ENCODE data around the gene CADPS2. TPM values are rescaled to one million over a fixed set of nuclear protein-coding genes. Genes with fewer than 3 reads are reported as not detected.
A peak's percentile ranks its signal among the peaks of the same experiment; 100 is the strongest.

CADPS2 gene
- total RNA-seq, 1 donor from 2014 or later: 0.22 TPM

DNA sequence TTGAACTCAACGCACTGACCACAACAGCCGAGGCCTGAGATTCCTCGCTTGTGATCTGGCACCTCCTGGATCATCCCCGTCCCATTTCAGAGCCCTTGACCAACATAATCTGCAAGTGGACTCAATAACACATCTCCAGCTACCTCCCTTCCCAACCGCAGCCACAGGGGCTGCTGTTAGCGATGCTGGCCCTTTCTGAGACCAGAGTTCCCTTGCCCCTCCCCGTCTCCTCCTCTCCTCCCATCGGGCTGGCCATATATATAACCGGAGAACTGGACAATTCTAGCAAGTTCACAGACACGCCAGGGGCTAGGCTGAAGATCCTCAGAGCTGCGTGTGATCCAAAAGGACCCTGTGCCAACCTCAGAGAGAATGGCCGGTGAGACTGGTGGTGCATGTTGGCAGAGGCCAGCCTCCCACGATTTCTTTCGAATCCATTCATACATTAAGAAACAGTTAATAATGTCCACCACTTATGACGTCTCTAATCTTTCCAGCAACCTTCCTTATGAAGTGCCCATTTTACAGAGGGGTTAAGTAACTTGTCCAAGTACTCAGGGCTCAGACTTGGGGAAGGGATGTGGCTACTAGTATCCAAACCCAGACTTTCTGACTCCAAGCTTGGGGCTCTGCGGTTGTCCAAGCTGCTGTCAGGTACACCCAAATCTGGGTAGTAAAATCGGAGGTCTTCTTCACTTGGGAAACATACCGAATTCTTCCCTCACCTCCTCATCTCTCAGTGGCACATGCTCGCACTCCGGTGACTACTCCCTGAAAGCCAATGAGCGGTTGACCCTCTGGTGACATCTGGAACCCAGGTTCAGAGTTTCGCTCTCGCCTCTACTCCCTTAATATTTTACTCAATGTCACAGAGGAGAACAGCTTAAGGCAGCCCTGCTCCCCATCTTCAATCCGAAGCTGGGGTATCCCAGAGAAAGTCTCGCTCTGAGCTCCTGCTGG is 570.5 kb downstream of the CADPS2 start:
- H3K4me3 Mint-ChIP-seq (ENCODE audit: unreplicated experiment): peak overlapping the region; percentile 84
- peaks cover 27% of the 10 kb centered on the region for H3K27me3 Mint-ChIP-seq (ENCODE audit: unreplicated experiment)
- DNase-seq: no peak
- H3K27ac Mint-ChIP-seq (ENCODE audit: unreplicated experiment): no peak overlapping the region
- TF ChIP-seq, protein P1, sequence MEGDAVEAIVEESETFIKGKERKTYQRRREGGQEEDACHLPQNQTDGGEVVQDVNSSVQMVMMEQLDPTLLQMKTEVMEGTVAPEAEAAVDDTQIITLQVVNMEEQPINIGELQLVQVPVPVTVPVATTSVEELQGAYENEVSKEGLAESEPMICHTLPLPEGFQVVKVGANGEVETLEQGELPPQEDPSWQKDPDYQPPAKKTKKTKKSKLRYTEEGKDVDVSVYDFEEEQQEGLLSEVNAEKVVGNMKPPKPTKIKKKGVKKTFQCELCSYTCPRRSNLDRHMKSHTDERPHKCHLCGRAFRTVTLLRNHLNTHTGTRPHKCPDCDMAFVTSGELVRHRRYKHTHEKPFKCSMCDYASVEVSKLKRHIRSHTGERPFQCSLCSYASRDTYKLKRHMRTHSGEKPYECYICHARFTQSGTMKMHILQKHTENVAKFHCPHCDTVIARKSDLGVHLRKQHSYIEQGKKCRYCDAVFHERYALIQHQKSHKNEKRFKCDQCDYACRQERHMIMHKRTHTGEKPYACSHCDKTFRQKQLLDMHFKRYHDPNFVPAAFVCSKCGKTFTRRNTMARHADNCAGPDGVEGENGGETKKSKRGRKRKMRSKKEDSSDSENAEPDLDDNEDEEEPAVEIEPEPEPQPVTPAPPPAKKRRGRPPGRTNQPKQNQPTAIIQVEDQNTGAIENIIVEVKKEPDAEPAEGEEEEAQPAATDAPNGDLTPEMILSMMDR (IDR thresholded peaks at IDR 0.05; ENCODE audit: partially characterized antibody, unreplicated experiment): no peak
- H3K4me1 Mint-ChIP-seq (ENCODE audit: low read depth, unreplicated experiment): peaks cover 16% of the 10 kb centered on the region
- H3K36me3 Mint-ChIP-seq (ENCODE audit: unreplicated experiment): peaks cover 4% of the 10 kb centered on the region
- H3K9me3 Mint-ChIP-seq (ENCODE audit: unreplicated experiment): peaks cover 21% of the 10 kb centered on the region

DNA sequence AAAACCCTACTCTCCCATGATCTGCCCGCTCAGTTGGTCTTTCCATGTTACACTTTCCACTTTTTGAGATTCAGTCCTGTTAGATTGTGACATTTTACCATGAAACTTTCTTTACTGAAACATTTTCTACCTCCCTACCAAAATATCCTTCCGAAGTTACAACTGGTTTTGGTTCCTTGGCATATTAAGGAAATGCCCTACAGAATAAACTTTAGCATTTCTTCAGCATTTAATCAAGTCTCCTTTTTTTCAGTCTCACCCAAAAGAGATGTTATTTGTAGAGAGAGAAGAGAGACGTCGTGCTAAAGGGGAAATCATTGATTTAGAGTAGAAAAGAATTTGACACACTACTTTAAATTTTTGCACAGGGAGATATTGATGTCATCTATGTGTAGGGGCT is 572.0 kb downstream of the CADPS2 start:
- no peak for DNase-seq
- Mint-ChIP-seq H3K4me3 (ENCODE audit: unreplicated experiment) (peak overlapping the region; percentile 67), H3K27me3 (ENCODE audit: unreplicated experiment) (peaks cover 30% of the 10 kb centered on the region), H3K27ac (ENCODE audit: unreplicated experiment) (no peak overlapping the region), H3K36me3 (ENCODE audit: unreplicated experiment) (peaks cover 4% of the 10 kb centered on the region), H3K4me1 (ENCODE audit: low read depth, unreplicated experiment) (peaks cover 22% of the 10 kb centered on the region), H3K9me3 (ENCODE audit: unreplicated experiment) (peaks cover 24% of the 10 kb centered on the region)
- TF ChIP-seq, protein P1 (IDR thresholded peaks at IDR 0.05; ENCODE audit: partially characterized antibody, unreplicated experiment): no peak

DNA sequence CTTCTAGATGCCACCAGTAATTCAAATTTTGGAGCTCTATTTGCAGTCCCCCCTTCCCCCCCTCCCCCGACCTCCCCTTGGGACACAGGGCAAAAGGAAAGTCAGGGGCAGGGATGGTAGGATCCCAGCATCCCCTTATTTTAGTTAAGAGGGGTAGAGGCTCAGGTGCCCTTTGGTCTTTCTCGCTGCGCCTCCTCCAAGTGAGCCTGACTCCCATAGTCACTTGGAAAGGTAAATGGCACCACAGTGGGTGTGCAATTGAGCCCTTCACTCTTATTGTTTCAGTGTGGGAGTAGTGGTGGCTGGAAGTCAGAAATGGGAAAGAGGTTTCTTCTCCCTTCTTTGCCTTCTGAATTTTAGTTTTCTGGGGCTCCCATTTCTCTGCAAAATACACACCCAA is 573.5 kb downstream of the CADPS2 start:
- Mint-ChIP-seq H3K27ac (ENCODE audit: unreplicated experiment) (no peak overlapping the region), H3K4me1 (ENCODE audit: low read depth, unreplicated experiment) (peaks cover 27% of the 10 kb centered on the region), H3K36me3 (ENCODE audit: unreplicated experiment) (peaks cover under 1% of the 10 kb centered on the region), H3K4me3 (ENCODE audit: unreplicated experiment) (no peak overlapping the region), H3K27me3 (ENCODE audit: unreplicated experiment) (peaks cover 27% of the 10 kb centered on the region), H3K9me3 (ENCODE audit: unreplicated experiment) (peaks cover 20% of the 10 kb centered on the region)
- TF ChIP-seq, protein P1 (IDR thresholded peaks at IDR 0.05; ENCODE audit: partially characterized antibody, unreplicated experiment): no peak
- DNase-seq: no peak

DNA sequence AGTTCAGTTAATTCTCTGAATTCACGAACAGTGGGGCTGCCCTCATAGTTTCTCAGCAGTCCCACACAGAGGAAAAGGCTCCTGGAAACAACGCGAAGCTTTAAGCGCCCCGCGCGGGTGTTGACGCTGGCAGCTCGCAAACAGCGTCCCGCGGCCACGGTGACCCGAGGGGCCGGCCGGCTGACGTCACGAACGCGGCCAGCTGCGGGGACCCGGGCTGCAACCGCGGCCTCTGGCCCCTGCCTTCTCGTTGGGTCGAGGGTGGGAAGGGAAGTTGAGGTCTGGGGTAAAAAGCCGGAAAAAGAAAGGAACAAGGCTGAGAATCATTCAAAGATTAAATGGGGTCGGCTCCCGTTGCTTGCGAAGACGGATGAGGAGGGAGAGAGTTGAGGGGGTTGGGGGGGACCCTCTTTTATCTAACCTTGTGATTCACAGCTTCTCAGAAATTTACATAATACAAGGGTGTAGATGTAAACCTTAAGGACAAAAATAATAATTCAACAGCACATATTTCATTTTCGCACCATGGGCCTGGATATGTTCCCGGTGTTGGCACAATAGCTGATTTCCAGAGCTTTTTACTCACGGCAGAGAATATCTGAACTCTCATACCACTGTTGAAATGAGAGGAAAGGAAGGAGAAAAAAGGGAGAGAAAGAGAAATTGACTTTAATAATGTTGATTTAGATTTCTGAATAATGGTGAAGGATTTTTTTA is 574.4 kb downstream of the CADPS2 start:
- H3K36me3 Mint-ChIP-seq (ENCODE audit: unreplicated experiment): no peaks in the 10 kb centered on the region
- H3K4me1 Mint-ChIP-seq (ENCODE audit: low read depth, unreplicated experiment): peaks cover 27% of the 10 kb centered on the region
- TF ChIP-seq, protein P1 (IDR thresholded peaks at IDR 0.05; ENCODE audit: partially characterized antibody, unreplicated experiment): no peak
- H3K4me3 Mint-ChIP-seq (ENCODE audit: unreplicated experiment): peak overlapping the region; percentile 74
- H3K27ac Mint-ChIP-seq (ENCODE audit: unreplicated experiment): no peak overlapping the region
- H3K27me3 Mint-ChIP-seq (ENCODE audit: unreplicated experiment): peaks cover 23% of the 10 kb centered on the region
- DNase-seq: peak; percentile 66
- H3K9me3 Mint-ChIP-seq (ENCODE audit: unreplicated experiment): peaks cover 20% of the 10 kb centered on the region
